HG03521 (cell line): ENCODE measurements around the gene ARL11.
"Not testable (repeated sequence)": the region's sequence is repeated elsewhere in the genome, so short reads cannot be mapped to it uniquely, and the experiment has no call there.

Experiments
- ATAC-seq: cut with Tn5 transposase; IDR thresholded peaks from one replicate; pipeline ENCODE4 v1.9.1; 2021; ENCODE audit warnings: mild to moderate bottlenecking, moderate library complexity; ENCODE audit not compliant: unreplicated experiment

Gene ARL11

DNA sequence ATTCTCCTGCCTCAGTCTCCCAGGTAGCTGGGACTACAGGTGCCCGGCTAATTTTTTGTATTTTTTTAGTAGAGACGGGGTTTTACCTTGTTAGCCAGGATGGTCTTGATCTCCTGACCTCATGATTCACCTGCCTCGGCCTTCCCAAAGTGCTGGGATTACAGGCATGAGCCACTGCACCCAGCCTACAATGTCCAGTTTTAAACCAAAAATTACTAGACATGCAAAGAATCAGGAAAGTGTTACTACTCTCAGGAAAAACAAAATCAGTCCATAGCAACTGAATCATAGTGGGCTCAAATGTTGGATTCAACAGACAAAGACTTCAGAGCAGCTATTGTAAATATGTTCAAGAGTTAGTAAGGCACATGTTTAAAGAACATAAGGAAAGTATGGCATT, 16.3 kb upstream of the ARL11 start:
- ATAC-seq, result not testable (repeated sequence)

DNA sequence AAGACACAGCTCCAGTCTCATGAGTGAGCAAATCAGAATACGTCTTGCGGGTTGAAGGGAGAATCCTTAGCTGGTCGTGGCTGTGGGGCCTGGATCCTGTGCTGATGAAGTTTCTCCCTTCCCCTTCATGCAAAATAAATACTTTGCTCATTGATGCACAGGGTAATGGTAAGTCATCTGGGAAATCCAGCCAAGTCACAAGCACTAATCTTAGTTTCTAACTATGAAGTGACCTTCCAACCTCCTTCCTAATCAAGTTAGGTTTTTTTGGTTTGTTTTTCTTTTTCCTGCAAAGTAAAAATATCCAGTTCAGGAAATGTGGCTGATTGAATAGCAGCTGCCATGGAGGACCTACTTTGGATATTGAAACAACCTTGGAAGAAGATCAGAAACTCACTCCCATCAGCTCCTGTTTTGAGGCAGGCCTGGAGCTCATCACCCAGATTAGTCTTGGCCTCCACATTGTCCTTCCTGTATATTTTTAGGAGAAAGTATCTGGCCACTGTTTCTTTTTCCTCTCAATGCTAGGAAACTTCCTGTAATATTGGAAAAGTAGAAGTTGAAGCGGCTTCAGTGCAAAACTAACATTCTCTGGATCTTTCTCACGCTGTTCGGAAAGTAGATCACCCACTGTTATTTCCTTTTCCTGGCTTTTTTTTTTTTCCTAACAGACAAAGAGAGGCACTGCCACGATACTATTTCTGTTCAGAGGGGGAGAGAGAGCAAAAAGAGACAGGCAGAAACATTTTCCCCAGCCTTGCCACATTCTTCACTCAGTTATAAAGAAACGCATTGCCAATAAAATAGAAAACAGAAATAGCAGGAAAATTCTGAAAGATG, 12.3 kb upstream of the ARL11 start:
- no peak for ATAC-seq

DNA sequence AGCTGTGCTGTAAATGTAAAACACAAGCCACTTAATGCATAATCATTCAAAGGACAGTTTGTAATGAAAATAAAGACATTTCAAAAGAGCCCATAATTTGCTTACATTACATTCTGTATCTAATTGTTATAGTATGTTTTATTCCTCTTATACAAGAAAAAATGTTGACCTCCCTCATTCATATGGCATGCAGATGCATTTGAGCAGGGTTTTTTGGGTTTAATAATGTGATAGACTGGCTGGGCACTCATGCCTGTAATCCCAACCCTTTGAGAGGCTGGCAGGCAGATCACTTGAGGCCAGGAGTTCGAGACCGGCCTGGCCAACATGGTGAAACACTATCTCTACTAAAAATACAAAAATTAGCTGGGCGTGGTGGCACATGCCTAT, 11.6 kb upstream of the ARL11 start:
- ATAC-seq, result no peak

DNA sequence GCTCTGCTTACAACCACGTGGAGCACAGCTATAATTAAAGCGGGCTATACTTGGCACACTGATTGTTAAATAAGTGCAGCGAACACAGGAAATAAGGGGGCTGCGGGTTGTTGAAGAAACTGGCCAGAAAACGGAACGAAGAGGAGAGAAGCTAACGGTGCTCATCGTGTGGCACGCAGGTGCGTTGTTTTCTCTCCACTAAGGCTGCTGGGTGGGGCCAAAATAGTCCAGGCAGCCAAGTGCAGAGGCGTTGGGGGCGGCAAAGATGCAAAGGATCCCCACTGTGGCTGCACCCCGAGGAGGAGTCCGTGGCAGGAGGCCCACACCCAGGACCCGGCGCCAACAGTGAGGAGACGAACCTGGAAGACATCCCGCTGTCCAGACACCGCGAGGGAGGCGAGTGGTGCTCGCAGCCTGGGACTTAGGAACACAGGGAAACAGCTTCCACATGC, 8.1 kb upstream of the ARL11 start:
- peak; percentile 81 for ATAC-seq

DNA sequence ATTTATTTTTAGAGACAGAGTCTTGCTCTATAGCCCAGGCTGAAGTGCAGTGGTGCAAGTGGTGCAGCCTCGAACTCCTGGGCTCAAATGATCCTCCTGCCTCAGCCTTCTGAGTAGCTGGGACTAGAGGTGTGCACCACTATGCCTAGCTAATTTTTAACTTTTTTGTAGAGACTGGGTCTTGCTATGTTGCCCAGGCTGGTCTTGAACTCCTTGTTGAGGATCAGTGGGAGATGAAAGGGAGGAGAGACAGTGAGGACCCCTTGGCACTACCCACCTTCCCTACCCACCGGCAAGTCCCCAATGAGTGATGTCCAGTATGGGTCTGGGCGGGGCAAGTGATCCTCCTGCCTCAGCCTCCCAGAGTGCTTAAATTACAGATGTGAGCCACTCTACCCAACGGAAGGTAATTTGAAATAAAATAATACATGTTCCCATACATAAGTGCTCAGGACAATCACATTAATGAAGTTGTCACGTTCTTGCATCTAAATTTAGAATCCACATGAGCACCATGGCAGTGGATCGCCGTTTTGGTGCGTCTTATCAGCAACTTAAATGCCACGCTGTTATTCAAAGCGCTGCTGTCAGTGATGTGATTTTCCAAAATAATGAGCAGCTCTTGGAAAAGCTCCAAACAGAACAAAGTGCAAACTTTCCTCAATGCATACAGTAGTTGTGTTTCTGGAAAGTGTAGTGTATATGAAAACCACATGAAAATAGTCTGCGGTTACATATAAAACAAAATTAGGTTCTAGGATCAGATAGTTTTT, 5.9 kb upstream of the ARL11 start:
- ATAC-seq, result no peak

DNA sequence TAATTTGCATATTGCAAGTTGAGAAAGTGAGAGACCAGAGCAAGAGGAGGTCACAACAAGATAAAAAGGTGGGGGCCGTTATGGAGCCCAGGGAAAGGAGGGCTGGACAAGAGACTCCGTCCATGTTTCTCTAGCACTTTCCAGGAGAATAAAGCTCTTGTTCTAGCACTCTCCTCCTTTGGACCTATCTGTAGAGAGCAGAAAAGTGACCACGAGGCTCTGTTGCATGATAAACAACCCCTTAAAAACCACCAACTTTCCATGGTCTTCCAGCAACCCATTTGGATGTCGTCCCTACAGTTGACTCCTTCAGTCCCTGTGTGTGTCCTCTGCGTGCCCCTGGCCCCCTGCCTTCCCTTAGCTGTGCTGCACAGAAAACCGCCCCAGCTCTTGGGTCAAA, 4.1 kb upstream of the ARL11 start:
- ATAC-seq, result no peak

DNA sequence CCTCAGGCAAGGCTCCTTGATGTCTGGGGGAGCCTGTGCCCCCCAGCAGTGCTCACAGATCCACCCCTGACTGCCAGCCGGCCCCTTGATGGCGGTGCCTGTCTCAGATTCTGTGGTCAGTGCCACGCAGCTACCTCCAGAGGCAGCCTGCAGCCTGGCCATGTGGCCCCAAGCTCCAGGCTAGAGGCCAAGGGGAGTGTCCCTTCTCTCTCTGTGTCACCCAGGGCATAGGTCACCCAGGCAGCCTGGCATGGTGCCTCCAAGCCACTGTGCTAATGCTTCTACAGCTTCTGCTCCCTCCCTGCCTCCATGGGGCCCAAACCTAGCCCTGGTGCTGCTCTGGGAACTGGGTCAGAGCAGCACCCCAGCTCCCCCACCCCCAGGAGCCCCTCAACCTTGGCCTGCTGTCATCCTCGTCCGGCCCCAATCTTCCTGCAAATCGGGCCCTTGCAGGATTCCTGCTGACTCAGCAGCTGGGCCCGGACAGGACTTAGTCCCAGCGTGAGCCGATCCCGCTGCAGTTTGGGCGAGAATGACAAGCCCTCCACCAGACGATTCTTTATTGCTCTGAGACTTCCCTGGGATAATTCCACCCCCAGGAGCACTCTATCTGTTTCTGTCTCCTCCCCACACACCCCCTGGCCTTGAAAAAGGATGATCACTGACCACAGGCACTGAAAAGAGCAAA, 2.8 kb upstream of the ARL11 start:
- no peak for ATAC-seq

DNA sequence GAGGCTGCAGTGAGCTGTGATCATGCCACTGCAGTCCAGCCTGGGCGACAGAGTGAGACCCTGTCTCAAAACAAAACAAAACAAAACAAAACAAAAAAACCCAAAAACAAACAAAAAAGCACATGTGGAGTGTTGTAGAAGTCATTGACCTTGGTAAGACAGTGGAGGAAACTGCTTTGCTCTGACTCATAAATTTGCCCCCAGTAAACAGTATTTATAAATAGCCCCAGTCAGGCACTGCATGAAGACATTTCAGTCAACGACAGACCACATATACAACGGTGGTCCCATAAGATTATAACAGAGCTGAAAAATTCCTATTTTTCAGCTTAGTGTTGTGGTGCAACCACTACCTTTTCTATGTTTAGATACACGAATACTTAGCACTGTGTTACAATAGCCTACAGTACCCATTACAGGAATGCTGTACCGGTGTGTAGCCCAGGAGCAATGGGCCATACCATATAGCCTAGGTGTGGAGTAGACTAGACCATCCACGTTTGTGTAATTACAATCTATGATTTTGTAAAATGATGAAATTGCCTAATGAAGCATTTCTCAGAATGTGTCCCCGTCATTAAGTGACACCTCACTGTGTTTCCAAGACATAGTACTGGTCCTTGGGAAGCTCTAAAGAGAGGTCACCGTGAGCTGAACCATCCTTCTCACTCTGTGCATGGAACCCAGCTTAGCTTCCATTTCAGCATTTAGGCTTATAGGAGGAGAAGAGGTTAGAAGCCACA, 1.1 kb downstream of the ARL11 start:
- ATAC-seq, result no peak

DNA sequence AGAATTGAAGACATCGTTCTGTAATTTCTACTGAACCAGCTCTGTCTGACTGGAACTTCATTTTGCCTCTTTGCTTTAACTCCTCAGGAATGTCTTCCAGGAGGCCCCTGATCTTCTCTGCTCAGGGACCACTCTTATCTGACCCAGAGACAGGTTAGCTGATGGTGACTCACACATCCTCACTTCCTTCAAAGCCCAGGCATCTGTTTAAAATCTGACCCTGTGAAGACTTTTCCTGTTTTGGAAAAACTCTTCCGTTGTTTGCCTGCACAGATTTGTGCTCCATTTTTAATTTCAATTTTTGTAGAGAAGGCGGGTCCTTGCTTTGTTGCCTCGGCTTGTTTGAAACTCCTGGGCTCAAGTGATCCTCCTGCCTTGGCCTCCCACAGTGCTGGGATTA, 1.6 kb downstream of the ARL11 start:
- ATAC-seq, result no peak

DNA sequence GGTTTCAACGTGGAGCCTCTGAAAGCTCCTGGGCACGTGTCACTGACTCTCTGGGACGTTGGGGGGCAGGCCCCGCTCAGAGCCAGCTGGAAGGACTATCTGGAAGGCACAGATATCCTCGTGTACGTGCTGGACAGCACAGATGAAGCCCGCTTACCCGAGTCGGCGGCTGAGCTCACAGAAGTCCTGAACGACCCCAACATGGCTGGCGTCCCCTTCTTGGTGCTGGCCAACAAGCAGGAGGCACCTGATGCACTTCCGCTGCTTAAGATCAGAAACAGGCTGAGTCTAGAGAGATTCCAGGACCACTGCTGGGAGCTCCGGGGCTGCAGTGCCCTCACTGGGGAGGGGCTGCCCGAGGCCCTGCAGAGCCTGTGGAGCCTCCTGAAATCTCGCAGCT, 2.3 kb downstream of the ARL11 start:
- no peak for ATAC-seq

DNA sequence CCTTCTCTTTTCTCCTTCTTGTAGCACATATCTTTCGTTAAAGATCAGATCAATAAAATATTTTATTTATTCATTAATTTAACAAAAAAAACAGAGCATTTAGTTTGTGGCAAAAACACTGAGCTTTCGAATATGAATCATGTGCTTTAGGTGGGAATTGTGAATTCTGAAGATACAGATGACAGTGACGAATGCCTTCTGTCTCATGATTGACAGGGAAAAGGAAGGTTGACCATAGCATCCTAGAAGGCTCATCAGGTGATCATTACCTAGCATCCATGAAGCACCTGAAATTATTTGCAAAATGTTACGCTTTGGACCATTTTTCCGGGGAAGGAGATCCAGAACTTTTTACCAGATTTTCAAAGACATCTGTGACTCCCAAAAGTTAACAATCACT, 3.8 kb downstream of the ARL11 start:
- ATAC-seq, result no peak

DNA sequence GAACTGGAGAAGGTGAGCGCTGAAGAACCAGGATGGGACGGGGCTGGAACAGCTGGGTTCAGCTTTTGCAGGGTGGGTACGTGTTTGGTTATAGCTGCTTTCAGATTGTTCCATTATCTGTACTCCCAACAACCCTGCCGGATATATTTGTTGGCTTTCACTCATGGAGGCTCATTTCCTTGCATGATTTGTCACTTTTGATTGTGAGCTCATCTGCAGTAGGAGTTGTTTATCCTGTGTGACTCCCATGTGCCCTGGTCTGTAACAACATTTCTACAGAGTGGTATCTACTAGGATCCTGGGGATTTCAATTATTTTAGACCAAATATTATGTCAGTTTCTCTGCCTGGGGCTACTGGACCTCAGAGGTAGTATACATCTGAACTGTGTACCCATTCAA, 5.4 kb downstream of the ARL11 start:
- no peak for ATAC-seq

DNA sequence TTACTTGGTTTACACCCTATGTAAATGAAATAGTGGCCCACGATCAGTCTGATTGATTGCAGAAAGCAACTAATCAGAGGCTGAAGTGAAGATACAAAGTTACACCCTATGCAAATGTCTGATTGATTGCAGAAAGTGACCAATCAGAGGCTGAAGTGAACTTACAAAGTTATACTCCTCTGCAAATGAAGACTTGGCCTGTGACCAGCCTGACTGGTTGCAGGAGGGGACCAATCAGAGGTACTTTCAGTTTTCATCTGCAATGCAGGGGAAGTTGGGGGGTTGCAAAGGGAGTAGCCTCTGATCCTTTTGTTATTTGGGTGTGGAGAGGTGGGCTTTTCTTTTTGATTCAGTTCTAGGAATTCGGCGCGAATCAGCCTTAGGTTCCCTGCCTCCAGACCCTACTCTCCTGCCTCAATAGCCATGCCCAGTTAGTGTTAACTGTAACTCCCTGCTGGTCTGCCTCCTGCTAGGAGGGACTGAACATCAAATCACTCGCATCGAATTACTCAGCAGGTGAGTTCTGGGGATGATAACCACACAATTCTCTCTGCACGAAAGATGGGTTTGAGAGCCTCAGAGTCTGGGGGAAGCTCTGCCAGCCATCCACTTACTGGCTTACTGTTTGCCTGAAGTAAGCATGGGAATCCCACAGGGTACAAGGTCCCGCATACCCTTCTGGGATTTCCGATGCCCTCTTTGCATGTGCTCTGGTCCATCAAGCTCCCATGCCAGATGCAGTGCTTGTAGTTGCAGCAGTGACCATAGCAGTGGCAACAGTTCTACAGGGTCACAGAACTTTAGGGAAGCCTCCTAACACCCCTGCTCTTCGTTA, 7.5 kb downstream of the ARL11 start:
- ATAC-seq, result peak; percentile 66

DNA sequence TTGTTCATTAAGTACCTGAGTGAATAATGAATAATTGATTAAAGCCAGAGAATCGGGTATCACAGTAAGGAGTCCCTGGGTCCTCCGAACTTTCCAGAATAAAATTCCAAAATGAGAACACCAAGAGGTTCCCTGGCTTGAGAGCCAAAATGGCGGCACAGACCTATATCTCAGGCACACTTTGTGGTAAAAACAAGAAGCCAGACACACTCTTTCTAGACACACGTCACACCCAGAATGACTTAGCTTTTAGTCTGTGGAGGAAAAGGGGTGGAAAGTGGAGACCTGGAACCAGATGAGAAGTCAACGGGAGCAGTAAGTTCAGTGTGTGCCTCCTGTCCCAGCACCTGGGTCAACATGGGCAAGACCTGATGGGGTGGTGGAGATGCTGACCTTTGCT, 8.4 kb downstream of the ARL11 start:
- ATAC-seq, result no peak

DNA sequence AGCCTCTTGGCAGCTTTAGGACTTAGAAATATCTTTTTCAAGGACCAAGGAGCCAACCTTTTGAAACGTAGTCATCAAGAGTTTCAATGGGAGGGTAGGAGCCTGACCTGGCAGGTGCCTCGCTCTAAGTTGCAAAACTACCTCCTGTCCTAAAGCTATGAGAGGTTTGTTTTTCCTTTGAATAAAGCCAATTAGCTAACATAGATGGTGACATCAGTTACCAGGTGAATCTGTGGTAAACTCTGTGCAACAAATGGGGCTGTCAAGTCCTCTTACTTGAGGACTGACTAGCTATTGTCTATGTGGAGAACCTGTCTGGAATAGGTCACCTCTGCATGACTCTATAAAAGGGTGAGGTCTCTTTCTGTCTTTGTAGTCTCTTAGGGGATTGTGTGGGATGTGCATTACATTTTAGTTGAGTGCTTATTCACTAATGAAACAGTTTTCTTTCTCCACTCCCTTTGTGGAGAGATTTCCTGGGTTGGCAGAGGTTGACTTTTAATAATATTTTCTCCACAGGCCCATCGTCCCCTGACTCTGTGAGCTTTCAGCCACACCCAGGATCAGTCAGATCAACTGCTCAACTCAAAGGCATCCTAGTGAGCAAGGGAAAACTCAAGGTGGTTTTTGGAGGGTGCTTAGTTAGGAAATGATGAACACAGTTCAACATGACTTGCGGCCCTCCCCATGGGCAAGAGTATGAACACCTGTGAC, 9.9 kb downstream of the ARL11 start:
- ATAC-seq, result no peak

DNA sequence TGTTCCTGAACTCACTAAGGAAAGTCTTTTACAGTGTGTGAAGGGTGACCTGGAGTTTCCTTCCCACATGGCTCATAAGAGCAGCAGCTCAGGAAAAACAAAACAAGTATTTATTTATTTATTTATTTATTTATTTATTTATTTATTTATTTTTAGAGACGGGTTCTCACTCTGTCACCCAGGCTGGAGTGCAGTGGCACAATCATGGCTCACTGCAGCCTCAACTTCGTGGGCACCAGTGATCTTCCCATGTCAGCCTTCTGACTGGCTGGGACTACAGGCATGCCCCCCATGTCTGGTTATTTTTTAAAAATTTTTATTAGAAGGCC, 10.4 kb downstream of the ARL11 start:
- ATAC-seq, result no peak

DNA sequence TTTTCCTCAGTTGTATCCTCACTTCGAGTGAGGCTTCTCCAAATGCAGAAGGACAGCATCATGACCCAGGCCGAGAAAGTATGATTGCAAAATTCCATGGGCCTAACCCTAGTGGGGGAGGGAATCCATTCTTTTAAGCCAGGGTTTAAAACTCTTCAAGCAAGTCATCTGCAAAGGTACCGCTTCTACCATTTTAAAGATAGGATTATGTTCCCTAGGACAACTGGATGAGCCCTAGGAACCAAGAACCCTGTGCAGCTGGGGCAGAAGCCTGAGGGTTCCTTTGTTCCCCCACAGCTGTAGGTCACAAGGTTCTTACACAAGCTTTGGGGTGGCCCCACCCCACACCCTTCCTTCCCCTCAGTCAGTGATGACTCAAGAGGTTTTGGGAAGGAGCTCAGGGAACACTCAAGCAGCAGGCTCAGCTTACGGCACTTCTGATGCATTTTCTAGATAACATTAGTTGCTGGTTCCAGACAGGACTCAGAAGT, 13.5 kb downstream of the ARL11 start:
- ATAC-seq, result no peak

DNA sequence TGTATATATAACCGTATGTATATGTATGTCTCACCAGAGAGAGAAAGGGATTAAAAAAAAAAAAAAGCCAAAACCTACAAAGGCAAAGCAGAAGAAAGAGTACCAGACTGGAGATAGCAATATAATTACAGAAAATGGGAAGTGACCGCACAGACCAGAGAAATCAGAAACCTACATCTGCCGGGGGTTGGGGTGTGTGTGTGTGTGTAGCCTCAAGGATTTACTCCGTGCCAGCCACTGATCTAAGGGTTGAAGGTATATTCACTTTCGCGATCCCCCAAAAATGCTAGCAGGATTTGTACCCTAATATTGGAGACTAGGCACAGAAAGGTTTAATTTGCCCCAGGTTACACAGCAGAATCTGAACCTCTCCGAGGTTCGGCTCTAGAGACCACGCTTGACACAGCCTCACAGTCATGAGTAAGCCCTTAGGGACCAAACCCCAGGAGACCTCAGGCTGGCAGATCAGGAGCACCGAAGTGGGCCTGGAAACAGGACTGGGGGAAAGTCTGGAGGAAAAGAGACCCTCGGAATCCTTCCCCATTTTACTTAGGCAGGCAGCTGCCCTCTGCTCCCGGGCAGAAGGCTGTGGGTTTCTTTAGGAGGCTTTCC, 14.8 kb downstream of the ARL11 start:
- no peak for ATAC-seq

DNA sequence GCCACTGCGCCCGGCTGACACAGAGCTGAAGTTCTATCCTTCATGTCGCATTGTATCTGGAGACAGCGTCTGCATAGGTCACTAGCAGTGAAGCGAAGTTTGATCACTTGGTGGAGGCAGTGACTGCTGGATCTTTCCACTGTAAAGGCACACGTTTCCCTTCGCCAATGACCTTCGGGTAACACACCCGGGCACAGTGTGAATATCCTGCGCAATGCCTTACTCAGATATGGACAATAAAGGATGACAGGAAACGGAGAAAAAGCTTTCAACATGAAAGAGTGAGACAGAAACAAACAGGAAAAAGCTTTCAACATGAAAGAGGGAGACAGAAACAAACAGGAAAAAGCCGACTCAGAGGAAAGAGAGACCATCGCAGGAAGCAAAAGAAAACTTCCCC, 17.1 kb downstream of the ARL11 start:
- no peak for ATAC-seq
